Colon (tissue), 2 donors: Measurements from ENCODE around the gene RPP38.

Source experiments
- FAIRE-seq: peaks from 2 replicates; lab custom pipeline; 2012; peaks lifted over from hg19 to GRCh38; lab: Jason Lieb, UNC
- donor health status: control.
- donor health status: control.

RPP38 gene

GRCh38 chr10:15113766-15114165 lies 16.6 kb downstream of the RPP38 start:
- no peak for FAIRE-seq

DNA sequence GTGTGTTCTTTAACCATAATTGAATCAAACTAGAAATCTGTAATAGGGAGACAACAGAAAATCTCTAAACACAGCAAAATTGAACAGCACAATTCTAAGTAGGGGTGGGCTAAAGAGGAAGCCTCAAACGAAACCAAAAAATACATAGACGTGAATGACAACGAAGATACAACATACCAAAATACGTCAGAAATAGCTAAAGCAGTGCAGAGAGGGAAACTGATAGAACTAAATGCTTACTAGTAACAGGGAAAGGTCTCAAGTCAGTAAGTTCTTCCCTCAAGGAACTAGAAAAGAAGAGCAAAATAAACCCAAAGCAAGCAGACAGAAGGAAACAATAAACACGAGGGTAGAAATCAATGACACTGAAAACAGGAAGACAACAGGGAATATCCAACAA lies 19.1 kb downstream of the RPP38 start:
- FAIRE-seq: no peak

DNA sequence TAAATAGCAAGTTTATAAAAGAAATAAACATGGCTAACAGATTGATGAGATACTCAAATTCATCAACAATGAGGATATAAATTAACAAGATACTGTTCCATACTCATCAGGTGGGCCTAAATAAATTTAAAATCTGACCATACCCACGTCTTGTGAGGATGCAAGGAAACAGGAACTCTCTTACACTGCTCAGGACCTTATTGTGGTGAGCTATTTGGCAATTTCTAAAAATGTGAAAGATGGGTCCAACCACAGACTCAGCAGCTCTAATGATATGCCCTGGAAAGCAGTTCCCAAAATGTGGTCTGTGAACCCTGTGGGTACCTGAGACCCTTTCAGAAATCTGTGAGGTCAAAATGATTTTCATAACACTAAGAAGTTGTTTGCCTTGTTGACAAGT lies 21.5 kb downstream of the RPP38 start:
- no peak for FAIRE-seq

DNA sequence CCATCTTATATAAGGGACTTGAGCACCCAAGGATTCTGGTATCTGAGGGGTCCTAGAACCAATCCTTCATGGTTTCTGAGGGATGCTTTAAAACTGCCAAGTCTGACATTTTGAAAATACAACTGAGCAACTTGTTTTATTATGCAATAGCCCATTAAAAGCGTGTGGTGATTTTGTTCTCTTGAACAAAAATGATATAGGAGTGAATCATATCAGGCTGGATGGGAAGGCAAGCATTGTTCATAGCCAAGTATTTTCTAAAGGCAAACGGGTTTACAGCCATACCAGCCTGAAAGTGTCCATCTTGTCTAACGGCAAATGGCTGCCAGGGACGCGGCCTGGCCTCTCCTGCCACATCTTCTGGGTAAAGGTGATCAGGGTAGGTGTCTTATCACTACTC lies 23.4 kb downstream of the RPP38 start:
- no peak for FAIRE-seq

- no peak for FAIRE-seq
These were observed 24.6 kb downstream of the RPP38 start for GRCh38 chr10:15121707-15122106.

GRCh38 chr10:15122477-15123030 lies 25.4 kb downstream of the RPP38 start:
- no peak for FAIRE-seq

- no peak for FAIRE-seq
These were observed 26.6 kb downstream of the RPP38 start for GRCh38 chr10:15123749-15124184.

- FAIRE-seq: no peak
These were observed 27.0 kb downstream of the RPP38 start for GRCh38 chr10:15124190-15124589.

DNA sequence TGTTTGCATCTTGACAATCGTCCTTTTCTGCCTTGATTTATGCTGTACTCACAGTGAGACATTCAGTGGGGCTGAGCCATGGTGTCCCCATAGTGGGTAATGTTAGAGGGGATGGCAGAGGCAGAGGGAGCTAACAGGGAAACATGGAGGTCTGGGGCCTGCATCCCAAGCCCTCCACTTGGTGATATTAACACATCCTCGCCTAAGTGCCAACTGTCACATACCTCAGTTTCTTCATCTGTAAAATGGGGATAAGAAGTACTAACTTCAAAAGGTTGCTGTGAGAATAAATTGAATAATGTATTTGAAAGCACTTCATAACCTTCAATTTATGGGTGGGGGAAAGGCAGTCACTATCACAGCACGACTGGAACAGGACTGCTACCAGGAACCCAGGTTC lies 27.8 kb downstream of the RPP38 start:
- no peak for FAIRE-seq

- FAIRE-seq: no peak
These were observed 34.2 kb downstream of the RPP38 start for GRCh38 chr10:15131330-15131729.

GRCh38 chr10:15136129-15137035 lies 39.2 kb downstream of the RPP38 start:
- no peak for FAIRE-seq

DNA sequence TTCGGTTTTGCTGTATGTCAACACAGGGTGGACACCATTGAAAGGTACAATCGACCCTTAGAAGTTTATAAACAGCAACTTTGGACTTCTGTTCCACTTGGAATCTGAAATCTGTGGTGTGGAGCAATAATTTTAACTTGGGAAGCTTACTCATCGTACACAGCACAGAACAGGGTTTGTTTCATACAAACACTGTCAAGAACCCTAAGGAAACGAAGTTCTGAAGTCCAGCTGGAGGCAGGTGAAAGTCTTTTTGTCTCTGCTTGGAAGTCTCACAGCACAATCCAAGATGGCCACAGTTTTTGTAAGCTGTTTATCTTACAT lies 39.8 kb downstream of the RPP38 start:
- FAIRE-seq: no peak

DNA sequence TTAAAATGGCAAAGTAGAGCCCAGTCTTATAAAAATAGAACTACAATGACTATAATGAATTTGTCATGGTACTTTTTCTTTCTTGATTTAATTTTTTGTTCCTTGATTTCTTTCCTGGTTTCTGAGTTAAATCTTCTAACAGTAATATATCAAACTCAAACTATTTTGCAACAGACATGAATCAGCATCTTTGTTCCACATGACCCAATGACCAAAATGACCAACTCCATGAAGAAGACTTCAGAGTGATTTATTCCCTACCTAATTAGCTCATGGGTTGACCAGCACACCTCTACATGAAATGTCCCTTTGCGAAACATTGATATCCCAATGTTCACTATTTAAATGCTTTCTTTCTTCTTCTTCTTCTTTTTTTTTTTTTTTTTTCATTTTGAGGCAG lies 40.5 kb downstream of the RPP38 start:
- no peak for FAIRE-seq

GRCh38 chr10:15140698-15141097 lies 43.5 kb downstream of the RPP38 start:
- no peak for FAIRE-seq

DNA sequence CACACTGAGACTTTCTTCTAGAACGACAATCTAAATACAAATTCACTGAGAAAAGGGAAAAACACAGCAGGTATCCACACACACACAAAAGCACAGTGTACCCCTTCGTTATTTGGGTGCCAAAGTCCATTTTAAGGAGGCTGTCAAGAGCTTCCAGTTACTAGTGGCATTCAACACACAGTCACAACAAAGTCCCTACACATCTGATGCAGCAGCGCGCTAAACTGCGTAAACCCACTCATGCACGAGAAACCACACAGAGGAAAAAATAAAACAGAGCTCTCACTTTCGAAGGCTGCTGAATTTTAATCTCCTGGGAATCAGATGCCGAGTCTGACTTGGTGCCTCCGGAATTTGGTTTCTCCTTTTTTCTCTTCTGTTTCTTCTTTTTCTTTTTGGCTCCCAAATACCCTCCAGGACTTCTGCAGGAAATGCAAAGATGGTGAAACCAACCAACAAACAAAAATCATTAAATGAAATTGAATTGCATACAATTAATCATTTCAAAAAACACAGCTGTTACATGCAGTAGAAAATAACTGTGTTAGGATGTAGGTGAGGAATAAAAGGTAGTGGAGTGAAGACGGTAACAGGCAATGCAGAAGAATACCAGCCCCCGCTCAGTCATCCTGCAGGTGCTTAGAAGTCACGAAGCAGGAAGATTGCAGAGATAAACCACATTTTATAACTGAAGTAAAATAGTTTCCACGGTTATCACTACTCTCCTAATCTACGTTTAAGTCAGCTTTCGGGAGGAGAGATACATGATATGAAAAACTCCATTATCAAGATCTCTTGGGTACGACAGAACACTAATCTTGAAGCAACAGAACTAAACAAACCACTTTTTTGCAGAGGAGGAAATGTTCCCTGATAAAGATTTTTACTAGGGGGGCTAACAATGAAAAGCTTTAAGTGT lies 44.2 kb downstream of the RPP38 start:
- no peak for FAIRE-seq

DNA sequence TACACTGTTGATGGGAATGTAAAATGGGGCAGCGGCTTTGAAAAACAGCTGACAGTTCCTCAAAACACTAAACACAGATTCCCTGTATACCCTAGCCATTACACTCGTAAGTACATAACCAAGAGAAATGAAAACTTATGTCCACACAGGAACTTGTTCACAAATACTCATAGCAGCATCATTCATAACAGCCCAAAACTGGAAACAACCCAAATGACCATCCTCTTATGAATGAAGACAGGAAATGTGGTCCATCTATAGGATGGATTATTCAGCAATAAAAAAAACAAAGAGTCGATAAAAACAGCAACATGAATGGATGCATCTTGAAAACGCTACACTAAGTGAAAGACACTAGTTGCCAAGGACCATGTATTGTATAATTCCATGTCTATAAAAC lies 47.6 kb downstream of the RPP38 start:
- FAIRE-seq: no peak

GRCh38 chr10:15146366-15146765 lies 49.2 kb downstream of the RPP38 start:
- FAIRE-seq: no peak

GRCh38 chr10:15147594-15148392 lies 50.6 kb downstream of the RPP38 start:
- no peak for FAIRE-seq

DNA sequence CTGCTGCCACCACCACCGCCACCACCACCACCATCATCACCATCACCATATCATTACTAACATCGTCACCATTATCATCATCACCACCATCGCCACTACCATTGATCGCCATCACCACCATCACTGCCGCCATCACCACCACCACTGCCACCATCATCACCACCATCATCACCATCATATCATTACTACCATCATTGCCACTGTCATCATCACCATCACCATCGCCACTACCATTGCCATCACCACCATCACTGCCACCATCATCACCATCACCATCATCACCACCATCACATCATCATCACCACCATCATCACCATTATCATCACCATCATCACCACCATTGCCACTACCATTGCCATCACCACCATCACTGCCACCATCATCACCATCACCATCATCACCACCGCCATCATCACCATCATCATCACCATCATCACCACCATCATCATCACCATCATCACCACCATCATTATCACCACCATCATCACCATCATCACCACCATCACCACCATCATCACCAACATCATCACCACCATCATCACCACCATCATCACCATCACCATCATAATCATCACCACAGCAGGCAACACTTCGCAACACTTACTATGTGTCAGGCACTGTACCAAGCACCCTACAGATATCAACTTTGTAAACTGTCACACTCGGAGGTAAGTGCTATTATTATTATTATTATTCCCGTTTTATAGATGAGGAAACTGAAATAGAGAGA lies 52.1 kb downstream of the RPP38 start:
- no peak for FAIRE-seq

GRCh38 chr10:15150563-15150962 lies 53.4 kb downstream of the RPP38 start:
- no peak for FAIRE-seq

DNA sequence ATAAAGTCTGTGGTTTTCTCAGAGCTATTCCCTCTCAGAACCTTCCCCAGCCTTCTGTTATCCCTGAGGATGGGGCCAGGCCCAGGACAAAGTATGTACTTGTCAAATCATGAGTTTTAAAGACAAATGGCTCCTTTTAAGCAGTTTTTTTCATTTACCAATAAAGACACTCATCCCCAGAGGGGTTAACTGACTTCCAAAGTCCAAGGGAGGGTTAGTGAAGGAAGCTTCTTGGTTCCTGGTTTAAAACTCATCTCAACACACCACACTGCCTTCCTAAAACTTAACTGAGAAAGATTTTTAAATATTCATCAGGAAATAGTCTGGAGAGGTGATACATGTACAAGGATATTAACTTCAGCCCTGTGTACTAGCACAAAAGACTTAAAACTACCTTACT lies 55.4 kb downstream of the RPP38 start:
- FAIRE-seq: no peak
